ENCODE results near the gene CPNE4. TPM values are rescaled to one million over a fixed set of nuclear protein-coding genes. Genes with fewer than 3 reads are reported as not detected.

CPNE4 gene
- total RNA-seq, 2 experiments from 2014 or later: not detected

GRCh38 chr3:131880948-131881347, 153.9 kb downstream of the CPNE4 start:
- POLR2A ChIA-PET: no interaction called here
- no peak for DNase-seq
- Mint-ChIP-seq H3K36me3 (ENCODE audit: low read depth) (no peaks in the 10 kb centered on the region), H3K4me1 (no peaks in the 10 kb centered on the region), H3K4me3 (no peak overlapping the region), H3K9me3 (no peaks in the 10 kb centered on the region), H3K27me3 (no peaks in the 10 kb centered on the region), H3K27ac (no peak overlapping the region)
- CTCF ChIA-PET: no interaction called here

GRCh38 chr3:131868203-131868602, 166.6 kb downstream of the CPNE4 start:
- DNase-seq: no peak
- Mint-ChIP-seq H3K4me3 (no peak overlapping the region), H3K27me3 (no peaks in the 10 kb centered on the region), H3K9me3 (no peaks in the 10 kb centered on the region), H3K36me3 (ENCODE audit: low read depth) (no peaks in the 10 kb centered on the region), H3K4me1 (no peaks in the 10 kb centered on the region), H3K27ac (no peak overlapping the region)
- ChIA-PET CTCF (no interaction called here), POLR2A (no interaction called here)

- Mint-ChIP-seq H3K9me3 (no peaks in the 10 kb centered on the region), H3K27me3 (no peaks in the 10 kb centered on the region), H3K36me3 (ENCODE audit: low read depth) (no peaks in the 10 kb centered on the region), H3K4me3 (no peak overlapping the region), H3K4me1 (no peaks in the 10 kb centered on the region), H3K27ac (no peak overlapping the region)
- ChIA-PET POLR2A (no interaction called here), CTCF (no interaction called here)
- DNase-seq: no peak
Observed at GRCh38 chr3:131856171-131856570, 178.6 kb downstream of the CPNE4 start.

GRCh38 chr3:131850223-131850622, 184.6 kb downstream of the CPNE4 start:
- no peak for DNase-seq
- ChIA-PET CTCF (interaction anchor here (0.6 kb wide), 1 partner anchor 303 kb away, joined by 3 read pairs; no protein-coding TSS in a partner anchor), POLR2A (no interaction called here)
- no peak overlapping the region for H3K27ac Mint-ChIP-seq
- H3K27me3 Mint-ChIP-seq: peaks cover 2% of the 10 kb centered on the region
- no peak overlapping the region for H3K4me3 Mint-ChIP-seq
- H3K4me1 Mint-ChIP-seq: no peaks in the 10 kb centered on the region
- H3K36me3 Mint-ChIP-seq (ENCODE audit: low read depth): no peaks in the 10 kb centered on the region
- H3K9me3 Mint-ChIP-seq: no peaks in the 10 kb centered on the region

GRCh38 chr3:131849616-131850015, 185.2 kb downstream of the CPNE4 start:
- H3K27ac Mint-ChIP-seq: no peak overlapping the region
- no peaks in the 10 kb centered on the region for H3K9me3 Mint-ChIP-seq
- POLR2A ChIA-PET: no interaction called here

GRCh38 chr3:131847966-131848510, 186.8 kb downstream of the CPNE4 start:
- Mint-ChIP-seq H3K9me3 (no peaks in the 10 kb centered on the region), H3K4me1 (no peaks in the 10 kb centered on the region), H3K27me3 (peaks cover 2% of the 10 kb centered on the region), H3K4me3 (no peak overlapping the region), H3K36me3 (ENCODE audit: low read depth) (no peaks in the 10 kb centered on the region), H3K27ac (no peak overlapping the region)
- no peak for DNase-seq
- ChIA-PET POLR2A (no interaction called here), CTCF (no interaction called here)

More at GRCh38 chr3:131849616-131850015, 185.2 kb downstream of the CPNE4 start:
- peaks cover 2% of the 10 kb centered on the region for H3K27me3 Mint-ChIP-seq
- H3K4me1 Mint-ChIP-seq: no peaks in the 10 kb centered on the region
- H3K4me3 Mint-ChIP-seq: no peak overlapping the region
- CTCF ChIA-PET: interaction anchor here (0.6 kb wide), 1 partner anchor 302 kb away, joined by 3 read pairs; no protein-coding TSS in a partner anchor
- DNase-seq: no peak
- no peaks in the 10 kb centered on the region for H3K36me3 Mint-ChIP-seq (ENCODE audit: low read depth)

- POLR2A ChIA-PET: no interaction called here
- peaks cover 2% of the 10 kb centered on the region for H3K27me3 Mint-ChIP-seq
- no peak overlapping the region for H3K27ac Mint-ChIP-seq
- H3K4me1 Mint-ChIP-seq: no peaks in the 10 kb centered on the region
- no peak overlapping the region for H3K4me3 Mint-ChIP-seq
- no peak for DNase-seq
- no peaks in the 10 kb centered on the region for H3K9me3 Mint-ChIP-seq
- CTCF ChIA-PET: no interaction called here
- no peaks in the 10 kb centered on the region for H3K36me3 Mint-ChIP-seq (ENCODE audit: low read depth)
Observed at GRCh38 chr3:131846296-131846924, 188.4 kb downstream of the CPNE4 start.

GRCh38 chr3:131843174-131843573, 191.6 kb downstream of the CPNE4 start:
- Mint-ChIP-seq H3K27me3 (no peaks in the 10 kb centered on the region), H3K9me3 (no peaks in the 10 kb centered on the region), H3K4me3 (no peak overlapping the region), H3K36me3 (ENCODE audit: low read depth) (no peaks in the 10 kb centered on the region), H3K4me1 (no peaks in the 10 kb centered on the region), H3K27ac (no peak overlapping the region)
- ChIA-PET CTCF (no interaction called here), POLR2A (no interaction called here)
- no peak for DNase-seq

- H3K27me3 Mint-ChIP-seq: peaks cover 2% of the 10 kb centered on the region
- ChIA-PET CTCF (no interaction called here), POLR2A (no interaction called here)
Observed at GRCh38 chr3:131840156-131840797, 194.5 kb downstream of the CPNE4 start.

GRCh38 chr3:131835906-131836305, 198.9 kb downstream of the CPNE4 start:
- H3K4me1 Mint-ChIP-seq: no peaks in the 10 kb centered on the region
- H3K27me3 Mint-ChIP-seq: peaks cover 2% of the 10 kb centered on the region
- H3K36me3 Mint-ChIP-seq (ENCODE audit: low read depth): no peaks in the 10 kb centered on the region
- no peak overlapping the region for H3K27ac Mint-ChIP-seq
- ChIA-PET POLR2A (no interaction called here), CTCF (no interaction called here)
- no peak overlapping the region for H3K4me3 Mint-ChIP-seq
- H3K9me3 Mint-ChIP-seq: no peaks in the 10 kb centered on the region
- DNase-seq: no peak

More at GRCh38 chr3:131840156-131840797, 194.5 kb downstream of the CPNE4 start:
- Mint-ChIP-seq H3K4me1 (no peaks in the 10 kb centered on the region), H3K27ac (no peak overlapping the region), H3K36me3 (ENCODE audit: low read depth) (no peaks in the 10 kb centered on the region), H3K9me3 (no peaks in the 10 kb centered on the region), H3K4me3 (no peak overlapping the region)
- DNase-seq: no peak

- CTCF ChIA-PET: no interaction called here
- no peak for DNase-seq
- H3K36me3 Mint-ChIP-seq (ENCODE audit: low read depth): no peaks in the 10 kb centered on the region
- peaks cover 2% of the 10 kb centered on the region for H3K27me3 Mint-ChIP-seq
- H3K4me1 Mint-ChIP-seq: no peaks in the 10 kb centered on the region
- POLR2A ChIA-PET: no interaction called here
- no peak overlapping the region for H3K4me3 Mint-ChIP-seq
- H3K9me3 Mint-ChIP-seq: no peaks in the 10 kb centered on the region
- H3K27ac Mint-ChIP-seq: no peak overlapping the region
Observed at GRCh38 chr3:131831608-131832007, 203.2 kb downstream of the CPNE4 start.

- ChIA-PET POLR2A (no interaction called here), CTCF (no interaction called here)
- H3K27ac Mint-ChIP-seq: no peak overlapping the region
- H3K4me1 Mint-ChIP-seq: no peaks in the 10 kb centered on the region
- H3K27me3 Mint-ChIP-seq: no peaks in the 10 kb centered on the region
- H3K4me3 Mint-ChIP-seq: no peak overlapping the region
- no peak for DNase-seq
- no peaks in the 10 kb centered on the region for H3K36me3 Mint-ChIP-seq (ENCODE audit: low read depth)
- H3K9me3 Mint-ChIP-seq: no peaks in the 10 kb centered on the region
Observed at GRCh38 chr3:131821191-131821762, 213.5 kb downstream of the CPNE4 start.

- Mint-ChIP-seq H3K27ac (no peak overlapping the region), H3K9me3 (no peaks in the 10 kb centered on the region), H3K36me3 (ENCODE audit: low read depth) (no peaks in the 10 kb centered on the region), H3K27me3 (no peaks in the 10 kb centered on the region), H3K4me1 (no peaks in the 10 kb centered on the region), H3K4me3 (no peak overlapping the region)
- POLR2A ChIA-PET: no interaction called here
- DNase-seq: no peak
- CTCF ChIA-PET: no interaction called here
Observed at GRCh38 chr3:131819381-131820055, 215.3 kb downstream of the CPNE4 start.
